Ectodermal cell (in vitro differentiated cells): ENCODE measurements around the gene FAM161A.
A peak's percentile ranks its signal among the peaks of the same experiment; 100 is the strongest.
"Not testable (repeated sequence)": the region's sequence is repeated elsewhere in the genome, so short reads cannot be mapped to it uniquely, and the experiment has no call there.

Experiments
- H3K27ac ChIP-seq: 2 replicates; pipeline ENCODE4 v1.7.0; 2013; ENCODE audit warnings: mild to moderate bottlenecking, low read depth, low read length; ENCODE audit not compliant: insufficient read depth, poor library complexity, severe bottlenecking
- H3K27me3 ChIP-seq: 2 replicates; pipeline ENCODE4 v1.7.0; 2013; ENCODE audit warnings: mild to moderate bottlenecking, low read length; ENCODE audit not compliant: insufficient read depth, control insufficient read depth, poor library complexity, severe bottlenecking
- H3K36me3 ChIP-seq: one replicate; pipeline ENCODE4 v1.7.0; 2013; ENCODE audit warnings: low read length; ENCODE audit not compliant: control insufficient read depth, insufficient read depth
- H3K4me1 ChIP-seq: one replicate; pipeline ENCODE4 v1.7.0; 2013; ENCODE audit warnings: low read length; ENCODE audit not compliant: control insufficient read depth, insufficient read depth
- H3K4me3 ChIP-seq: 2 replicates; pipeline ENCODE4 v1.7.0; 2013; ENCODE audit warnings: low read depth, low read length, control low read depth; ENCODE audit not compliant: insufficient read depth
- H3K9me3 ChIP-seq: 2 replicates; pipeline ENCODE4 v1.7.0; 2013; ENCODE audit warnings: mild to moderate bottlenecking, low read length, moderate library complexity; ENCODE audit not compliant: control insufficient read depth
- WGBS, 2 experiments: methylation state at CpG; one replicate each; pipeline ENCODE4 v1.1.7; 2013; ENCODE audit warnings: missing lambda C conversion rate in 2 of 2; 5-methylcytosine and 5-hydroxymethylcytosine counted together

Gene FAM161A

GRCh38 chr2:61877571-61878245 is 23.8 kb upstream of the FAM161A start:
- Histone ChIP-seq H3K27ac (no peak overlapping the region), H3K36me3 (peaks cover 60% of the 10 kb centered on the region), H3K27me3 (no peaks in the 10 kb centered on the region), H3K4me1 (no peaks in the 10 kb centered on the region), H3K4me3 (no peak overlapping the region), H3K9me3 (no peaks in the 10 kb centered on the region)
- 100% methylated on average over 2 to 4 of the region's 4 CpGs for WGBS, 2 experiments

GRCh38 chr2:61876400-61876799 is 22.5 kb upstream of the FAM161A start:
- no peaks in the 10 kb centered on the region for H3K4me1 ChIP-seq
- 93 to 96% methylated on average over 1 of the region's 1 CpG for WGBS, 2 experiments
- H3K27me3 ChIP-seq, result no peaks in the 10 kb centered on the region
- peaks cover 62% of the 10 kb centered on the region for H3K36me3 ChIP-seq
- no peak overlapping the region for H3K27ac ChIP-seq
- H3K9me3 ChIP-seq, result no peaks in the 10 kb centered on the region
- H3K4me3 ChIP-seq, result no peak overlapping the region

GRCh38 chr2:61866482-61867089 is 12.7 kb upstream of the FAM161A start:
- 95 to 96% methylated on average over 14 of the region's 14 CpGs for WGBS, 2 experiments
- not testable (repeated sequence) for H3K9me3 ChIP-seq, H3K4me3 ChIP-seq, H3K4me1 ChIP-seq, H3K27me3 ChIP-seq, H3K27ac ChIP-seq
- peaks cover 45% of the 10 kb centered on the region for H3K36me3 ChIP-seq

DNA sequence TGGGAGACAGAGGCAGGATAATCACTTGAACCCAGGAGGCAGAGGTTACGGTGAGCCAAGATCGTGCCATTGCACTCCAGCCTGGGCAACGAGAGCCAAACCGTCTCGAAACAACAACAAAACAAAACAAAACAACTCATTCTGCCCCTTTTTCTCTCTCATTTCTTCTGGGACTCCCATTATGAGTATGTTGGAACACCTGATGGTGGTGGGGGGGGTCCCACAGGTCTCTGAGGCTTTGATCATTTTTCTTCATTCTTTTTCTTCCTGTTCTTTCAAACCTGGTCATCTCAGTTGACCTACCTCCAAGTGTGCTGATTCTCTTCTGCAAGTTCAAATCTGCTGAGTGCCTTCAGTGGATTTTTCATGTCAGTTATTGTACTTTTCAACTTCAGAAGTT is 8.2 kb upstream of the FAM161A start:
- Histone ChIP-seq H3K9me3 (no peaks in the 10 kb centered on the region), H3K4me3 (no peak overlapping the region), H3K27ac (no peak overlapping the region), H3K36me3 (peaks cover 17% of the 10 kb centered on the region), H3K27me3 (no peaks in the 10 kb centered on the region), H3K4me1 (no peaks in the 10 kb centered on the region)
- WGBS, 2 experiments, result 92 to 99% methylated on average over 5 of the region's 5 CpGs

DNA sequence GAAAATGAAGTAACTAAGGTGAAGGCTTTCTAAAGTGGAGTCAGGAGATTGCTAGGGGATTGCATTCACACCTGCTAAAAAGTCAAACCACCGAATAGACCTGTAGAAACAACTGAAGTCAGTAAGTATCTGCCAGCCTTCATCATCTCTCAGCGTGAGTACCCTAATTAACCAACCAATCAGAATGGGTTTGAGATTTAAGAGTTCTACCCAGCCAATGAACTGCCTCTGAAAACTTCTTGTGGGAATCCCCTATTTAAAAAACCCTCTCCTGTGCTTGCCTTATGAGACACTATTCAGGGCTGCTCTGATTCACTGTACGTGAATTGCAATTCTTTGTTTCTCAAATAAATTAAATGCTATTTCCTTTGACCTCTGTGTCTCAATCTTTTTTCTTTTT is 3.4 kb upstream of the FAM161A start:
- no peaks in the 10 kb centered on the region for H3K9me3 ChIP-seq
- no peak overlapping the region for H3K27ac ChIP-seq
- H3K27me3 ChIP-seq, result no peaks in the 10 kb centered on the region
- H3K36me3 ChIP-seq, result no peaks in the 10 kb centered on the region
- WGBS, 2 experiments, result 73 to 78% methylated on average over 3 of the region's 3 CpGs
- H3K4me3 ChIP-seq, result no peak overlapping the region
- no peaks in the 10 kb centered on the region for H3K4me1 ChIP-seq

DNA sequence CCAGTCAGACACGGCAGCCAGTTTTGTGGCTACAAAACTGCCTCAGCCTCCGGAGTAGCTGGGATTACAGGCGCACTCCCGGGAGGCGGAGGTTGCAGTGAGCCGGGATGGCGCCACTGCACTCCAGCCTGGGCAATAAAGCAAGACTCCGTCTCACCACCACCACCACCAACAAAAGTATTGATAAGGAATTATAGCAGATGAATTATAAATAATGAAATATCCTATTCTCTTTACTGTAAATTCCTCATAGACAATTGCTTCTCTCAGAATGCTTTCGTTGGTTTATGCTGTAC is 1.4 kb upstream of the FAM161A start:
- no peaks in the 10 kb centered on the region for H3K9me3 ChIP-seq
- H3K4me3 ChIP-seq, result peak overlapping the region; percentile 79
- no peaks in the 10 kb centered on the region for H3K27me3 ChIP-seq
- peak overlapping the region; percentile 30 for H3K27ac ChIP-seq
- no peaks in the 10 kb centered on the region for H3K36me3 ChIP-seq
- no peaks in the 10 kb centered on the region for H3K4me1 ChIP-seq
- 66 to 74% methylated on average over 8 of the region's 9 CpGs for WGBS, 2 experiments

DNA sequence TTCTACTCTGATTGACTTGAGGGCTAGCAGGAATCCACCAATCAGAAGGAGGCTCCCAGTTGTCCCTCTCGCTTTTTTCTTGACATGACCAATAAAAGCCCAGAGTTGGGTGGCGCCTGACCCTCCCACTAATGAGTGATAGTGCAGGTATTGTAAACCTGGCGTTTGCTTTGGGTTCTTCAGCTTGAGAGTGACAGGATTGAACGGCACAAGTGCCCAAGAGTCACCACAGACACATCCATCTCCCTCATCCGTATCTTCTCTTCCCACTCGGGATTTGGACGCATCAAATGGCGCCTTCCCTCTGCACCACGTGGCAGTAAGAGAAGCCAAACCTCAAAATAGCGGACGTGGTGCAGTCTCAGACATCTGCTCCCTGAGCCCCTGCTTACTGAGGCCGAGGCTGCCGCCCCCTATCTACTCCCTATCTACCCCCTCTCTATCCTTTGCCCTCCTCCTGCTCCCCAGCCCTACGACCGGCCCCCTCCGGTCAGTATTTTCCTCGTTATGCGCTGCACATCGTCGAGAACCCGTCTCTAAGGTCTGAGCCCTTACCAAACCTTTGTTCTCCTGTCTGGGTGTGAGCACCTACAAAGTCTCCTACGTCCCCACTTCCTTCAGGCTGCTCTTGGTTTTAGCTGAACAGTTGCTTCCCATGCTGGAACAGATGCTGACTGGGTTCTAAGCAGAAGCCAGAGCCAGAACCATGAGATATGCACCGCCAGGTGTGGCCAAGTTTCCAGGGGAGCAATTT is 881 bp upstream of the FAM161A start:
- H3K27ac ChIP-seq, result peak overlapping the region; percentile 30
- no peaks in the 10 kb centered on the region for H3K27me3 ChIP-seq
- WGBS, 2 experiments, result 10 to 12% methylated on average over 23 of the region's 23 CpGs
- H3K9me3 ChIP-seq, result no peaks in the 10 kb centered on the region
- H3K4me3 ChIP-seq, result peak overlapping the region; percentile 79
- no peaks in the 10 kb centered on the region for H3K4me1 ChIP-seq
- no peaks in the 10 kb centered on the region for H3K36me3 ChIP-seq

DNA sequence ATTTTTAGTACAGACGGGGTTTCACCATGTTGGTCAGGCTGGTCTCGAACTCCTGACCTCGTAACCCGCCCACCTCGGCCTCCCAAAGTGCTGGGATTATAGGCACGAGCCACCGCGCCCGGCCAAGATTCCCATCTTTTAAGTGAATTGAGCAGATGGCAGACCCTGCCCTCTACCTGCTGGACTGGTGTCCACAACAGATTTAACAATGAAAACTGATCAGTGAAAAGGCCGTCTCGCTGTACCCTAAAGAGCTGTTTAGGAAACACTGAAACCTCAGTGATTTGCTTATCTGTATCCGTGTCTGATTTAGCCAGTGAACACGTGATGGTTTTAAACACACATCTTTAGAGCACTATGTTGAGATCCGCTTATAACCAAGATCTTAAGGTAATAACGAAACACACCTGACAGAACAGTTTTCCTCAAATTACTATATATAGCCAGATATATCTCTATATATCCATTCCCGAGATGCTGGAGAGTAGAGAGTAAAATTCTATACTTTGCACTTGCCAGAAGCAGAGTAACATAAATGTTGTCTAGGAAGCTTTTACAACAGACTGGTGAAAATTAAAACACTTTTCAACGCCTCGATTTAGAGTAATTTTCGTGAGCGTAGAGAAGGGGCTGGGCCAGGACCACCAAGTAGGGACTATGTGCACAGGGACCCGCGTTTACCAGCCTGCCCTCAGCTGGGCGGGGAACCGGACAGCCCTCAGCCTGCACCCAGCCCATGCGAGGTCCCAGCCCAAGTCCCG is 594 bp downstream of the FAM161A start:
- Histone ChIP-seq H3K9me3 (no peaks in the 10 kb centered on the region), H3K27me3 (no peaks in the 10 kb centered on the region), H3K27ac (peak overlapping the region; percentile 73), H3K4me3 (peak overlapping the region; percentile 79), H3K4me1 (no peaks in the 10 kb centered on the region), H3K36me3 (no peaks in the 10 kb centered on the region)
- WGBS, 2 experiments, result 45 to 47% methylated on average over 25 to 26 of the region's 26 CpGs

DNA sequence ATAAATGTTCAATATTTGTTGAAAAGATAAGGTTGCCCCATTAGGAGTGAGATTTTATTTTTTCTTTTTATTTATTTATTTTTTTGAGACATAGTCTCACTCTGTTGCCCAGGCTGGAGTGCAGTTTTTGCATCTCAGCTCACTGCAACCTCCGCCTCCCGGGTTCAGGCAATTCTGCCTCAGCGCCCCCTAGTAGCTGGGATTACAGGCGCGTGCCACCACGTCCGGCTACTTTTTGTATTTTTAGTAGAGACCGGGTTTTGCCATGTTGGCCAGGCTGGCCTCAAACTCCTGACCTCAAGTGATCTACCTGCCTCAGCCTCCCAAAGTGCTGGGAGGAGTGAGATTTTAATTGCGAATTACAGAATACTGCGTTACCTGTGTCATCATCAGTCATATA is 2.6 kb downstream of the FAM161A start:
- H3K27me3 ChIP-seq, H3K4me3 ChIP-seq, H3K36me3 ChIP-seq, H3K4me1 ChIP-seq, H3K27ac ChIP-seq, H3K9me3 ChIP-seq: not testable (repeated sequence)
- 92 to 94% methylated on average over 10 of the region's 10 CpGs for WGBS, 2 experiments

DNA sequence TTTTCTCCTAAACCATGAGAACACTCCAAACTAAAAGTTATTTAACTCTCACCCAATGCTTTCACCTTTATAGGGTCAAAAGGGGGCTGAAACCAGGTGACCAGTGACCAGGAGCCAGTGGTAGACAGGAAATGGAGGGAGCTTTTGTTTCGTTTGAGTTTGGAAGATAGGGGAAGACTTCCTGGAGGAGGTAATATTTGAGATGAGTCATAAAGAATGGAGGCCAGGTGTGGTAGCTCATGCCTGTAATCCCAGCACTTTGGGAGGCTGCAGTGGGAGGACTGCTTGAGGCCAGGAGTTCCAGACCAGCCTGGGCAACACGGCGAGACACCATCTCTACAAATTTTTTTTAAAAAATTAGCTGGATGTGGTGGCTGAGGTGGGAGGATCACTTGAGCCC is 8.5 kb downstream of the FAM161A start:
- Histone ChIP-seq H3K9me3 (no peaks in the 10 kb centered on the region), H3K4me3 (no peak overlapping the region), H3K36me3 (peaks cover 8% of the 10 kb centered on the region), H3K4me1 (no peaks in the 10 kb centered on the region), H3K27me3 (no peaks in the 10 kb centered on the region), H3K27ac (no peak overlapping the region)
- 85 to 95% methylated on average over 3 of the region's 3 CpGs for WGBS, 2 experiments
